Fibroblast of lung (primary cell): ENCODE data around the gene SLC31A1. TPM values are rescaled to one million over a fixed set of nuclear protein-coding genes. Genes with fewer than 3 reads are reported as not detected.

ENCODE experiments used
- DNase-seq, 2 donors: peaks; one replicate each; pipeline versions ENCODE4 v3.0.0 to v3.0.0-alpha.2; 2010; ENCODE audit warnings: low read depth in 2 of 2
- H2AFZ ChIP-seq: 2 replicates; pipeline ENCODE4 v1.5.1; 2012; ENCODE audit warnings: low read length, control low read depth, inconsistent platforms
- H3K27ac ChIP-seq: 2 replicates; pipeline ENCODE4 v1.5.1; 2011; ENCODE audit warnings: low read length, control low read depth; ENCODE audit not compliant: insufficient read depth
- H3K27me3 ChIP-seq: 2 replicates; pipeline ENCODE4 v1.5.1; 2011; ENCODE audit warnings: mild to moderate bottlenecking, low read length; ENCODE audit not compliant: control insufficient read depth, insufficient read depth
- H3K36me3 ChIP-seq: 2 replicates; pipeline ENCODE4 v1.5.1; 2011; ENCODE audit warnings: low read length; ENCODE audit not compliant: control insufficient read depth, insufficient read depth
- H3K4me1 ChIP-seq: 2 replicates; pipeline ENCODE4 v1.5.1; 2011; ENCODE audit warnings: low read length; ENCODE audit not compliant: control insufficient read depth, insufficient read depth; ENCODE audit errors: extremely low read depth
- H3K4me2 ChIP-seq: 2 replicates; pipeline ENCODE4 v1.5.1; 2011; ENCODE audit warnings: low read length, control low read depth; ENCODE audit not compliant: insufficient read depth; ENCODE audit errors: extremely low read depth
- H3K4me3 ChIP-seq, 4 experiments: fragments of 200-600 bp in 1 of 4; sonication (generic) in 1 of 4; replicated peaks in 1 of 4; 2 replicates each; pipeline ENCODE4 v1.5.1; 2011 to 2016; ENCODE audit warnings: low read length in 4 of 4, low read depth in 3 of 4, mild to moderate bottlenecking in 3 of 4, control low read depth in 2 of 4, inconsistent platforms in 1 of 4, mixed read lengths in 1 of 4; ENCODE audit not compliant: insufficient read depth in 1 of 4; ENCODE audit errors: control extremely low read depth in 1 of 4
- H3K79me2 ChIP-seq: 2 replicates; pipeline ENCODE4 v1.5.1; 2012; ENCODE audit warnings: mild to moderate bottlenecking, low read length, inconsistent platforms; ENCODE audit not compliant: control insufficient read depth, insufficient read depth
- H3K9ac ChIP-seq: 2 replicates; pipeline ENCODE4 v1.5.1; 2011; ENCODE audit warnings: mild to moderate bottlenecking, low read length, control low read depth; ENCODE audit not compliant: insufficient read depth
- H3K9me3 ChIP-seq: 2 replicates; pipeline ENCODE4 v1.5.1; 2012; ENCODE audit warnings: low read depth, low read length; ENCODE audit not compliant: control insufficient read depth, insufficient read depth
- H4K20me1 ChIP-seq: 2 replicates; pipeline ENCODE4 v1.5.1; 2011; ENCODE audit warnings: low read length; ENCODE audit not compliant: control insufficient read depth, insufficient read depth; ENCODE audit errors: extremely low read depth
- CTCF ChIP-seq, 2 donors: IDR thresholded peaks in 1 of 2; conservative IDR thresholded peaks in 1 of 2; 1 replicate in 1 of 2; 2 replicates in 1 of 2; pipeline ENCODE4 v1.5.1; 2011 to 2012; ENCODE audit warnings: low read length in 2 of 2, control low read depth in 1 of 2, inconsistent platforms in 1 of 2, low read depth in 1 of 2, mild to moderate bottlenecking in 1 of 2
- EZH2 ChIP-seq: IDR thresholded peaks from 2 replicates; pipeline ENCODE4 v1.5.1; 2012; ENCODE audit warnings: low read length, control low read depth, mild to moderate bottlenecking; ENCODE audit errors: missing control alignments
- polyA plus RNA-seq, 2 donors: library from polyadenylated mRNA; depleted of rRNA in 1 of 2; stranded (reverse) in 1 of 2; unstranded in 1 of 2; fragments of >200 nt; gene quantifications; 2 replicates each; pipeline ENCODE4 v1.2.1, GENCODE V29; 2011 to 2012; ENCODE audit warnings: missing spikeins in 1 of 2
- total RNA-seq: library from RNA; depleted of rRNA; stranded (reverse); fragments of >200 nt; gene quantifications from 2 replicates; pipeline ENCODE4 v1.2.1, GENCODE V29; 2014

SLC31A1 gene
- total and polyA plus RNA-seq, 2 donors (not counting 1 experiment from before 2014, with no cell fraction given), result 33.0 to 44.4 TPM

GRCh38 chr9:113266174-113266573 is 44.8 kb downstream of the SLC31A1 start:
- Histone ChIP-seq H3K9me3 (no peaks in the 10 kb centered on the region), H3K4me1 (no peaks in the 10 kb centered on the region), H3K27me3 (no peaks in the 10 kb centered on the region), H3K9ac (no peak overlapping the region), H3K4me3 (no peak overlapping the region), H3K27ac (no peak overlapping the region), H3K36me3 (no peaks in the 10 kb centered on the region), H3K4me2 (no peak overlapping the region), H4K20me1 (no peaks in the 10 kb centered on the region), H2AFZ (no peak overlapping the region), H3K79me2 (no peaks in the 10 kb centered on the region)
- no peak for DNase-seq
- TF ChIP-seq EZH2 (no peak), CTCF (conservative IDR thresholded peaks at IDR 0.05 in 1 of 2, IDR thresholded peaks at IDR 0.05 in 1 of 2; ENCODE audit: low read depth in 1 of 2, low read length in 2 of 2) (no peak)

GRCh38 chr9:113267911-113268566 is 46.7 kb downstream of the SLC31A1 start:
- H3K36me3 ChIP-seq, result no peaks in the 10 kb centered on the region
- TF ChIP-seq CTCF (conservative IDR thresholded peaks at IDR 0.05 in 1 of 2, IDR thresholded peaks at IDR 0.05 in 1 of 2; ENCODE audit: low read depth in 1 of 2, low read length in 2 of 2), result no peak
- TF ChIP-seq EZH2, result no peak
- no peak overlapping the region for H3K4me2 ChIP-seq
- H3K4me1 ChIP-seq, result no peaks in the 10 kb centered on the region
- H3K79me2 ChIP-seq, result no peaks in the 10 kb centered on the region
- H3K9me3 ChIP-seq, result no peaks in the 10 kb centered on the region
- H3K4me3 ChIP-seq, result no peak overlapping the region
- no peaks in the 10 kb centered on the region for H4K20me1 ChIP-seq
- H3K27ac ChIP-seq, result no peak overlapping the region
- no peak for DNase-seq
- no peaks in the 10 kb centered on the region for H3K27me3 ChIP-seq
- no peak overlapping the region for H2AFZ ChIP-seq
- no peak overlapping the region for H3K9ac ChIP-seq

- no peak for DNase-seq
- H4K20me1 ChIP-seq, result no peaks in the 10 kb centered on the region
- H3K4me1 ChIP-seq, result peaks cover 3% of the 10 kb centered on the region
- no peaks in the 10 kb centered on the region for H3K9me3 ChIP-seq
- peaks cover 6% of the 10 kb centered on the region for H3K79me2 ChIP-seq
- H3K27me3 ChIP-seq, result no peaks in the 10 kb centered on the region
- H2AFZ ChIP-seq, result no peak overlapping the region
- H3K36me3 ChIP-seq, result peaks cover 2% of the 10 kb centered on the region
- TF ChIP-seq CTCF (conservative IDR thresholded peaks at IDR 0.05 in 1 of 2, IDR thresholded peaks at IDR 0.05 in 1 of 2; ENCODE audit: low read depth in 1 of 2, low read length in 2 of 2) (no peak), EZH2 (no peak)
- no peak overlapping the region for H3K4me2 ChIP-seq
- H3K27ac ChIP-seq, result no peak overlapping the region
- no peak overlapping the region for H3K4me3 ChIP-seq
- H3K9ac ChIP-seq, result no peak overlapping the region
These were observed 48.0 kb downstream of the SLC31A1 start for GRCh38 chr9:113269355-113269754.
